Measurements from ENCODE around the gene WDR82. TPM values are rescaled to one million over a fixed set of nuclear protein-coding genes. Genes with fewer than 3 reads are reported as not detected.

WDR82 gene
- polyA plus RNA-seq, 3 donors, result 16.3 to 44.0 (median 40.5) TPM

DNA sequence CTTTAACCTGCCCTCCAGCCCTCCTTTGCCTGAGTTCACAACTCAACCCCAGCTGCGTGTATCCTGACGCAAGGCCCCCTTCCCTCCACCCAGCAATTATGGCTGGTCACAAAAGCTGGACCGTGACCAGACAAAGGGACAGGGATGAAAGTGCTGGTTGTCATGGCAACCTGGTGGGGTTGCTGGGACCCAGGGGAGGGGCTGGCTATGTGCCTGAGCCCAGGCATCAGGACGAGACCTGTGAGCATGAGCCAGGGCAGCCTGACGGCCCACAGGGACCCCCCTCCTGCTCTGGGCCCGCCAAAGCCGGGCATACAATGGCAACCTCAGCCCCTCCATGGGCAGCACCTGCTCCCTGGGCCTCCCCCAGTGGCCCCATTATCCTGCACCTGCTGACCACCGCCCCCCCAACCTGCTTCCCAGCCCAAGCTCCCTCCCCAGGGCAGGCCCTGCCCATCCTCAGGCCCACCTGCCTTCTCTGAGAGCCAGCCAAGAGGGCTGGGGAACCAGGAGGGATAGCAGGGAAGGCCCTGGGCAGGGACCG, 33.2 kb upstream of the WDR82 start:
- WGBS, 3 donors, result 90 to 91% (median 90%) methylated on average over 9 of the region's 9 CpGs

DNA sequence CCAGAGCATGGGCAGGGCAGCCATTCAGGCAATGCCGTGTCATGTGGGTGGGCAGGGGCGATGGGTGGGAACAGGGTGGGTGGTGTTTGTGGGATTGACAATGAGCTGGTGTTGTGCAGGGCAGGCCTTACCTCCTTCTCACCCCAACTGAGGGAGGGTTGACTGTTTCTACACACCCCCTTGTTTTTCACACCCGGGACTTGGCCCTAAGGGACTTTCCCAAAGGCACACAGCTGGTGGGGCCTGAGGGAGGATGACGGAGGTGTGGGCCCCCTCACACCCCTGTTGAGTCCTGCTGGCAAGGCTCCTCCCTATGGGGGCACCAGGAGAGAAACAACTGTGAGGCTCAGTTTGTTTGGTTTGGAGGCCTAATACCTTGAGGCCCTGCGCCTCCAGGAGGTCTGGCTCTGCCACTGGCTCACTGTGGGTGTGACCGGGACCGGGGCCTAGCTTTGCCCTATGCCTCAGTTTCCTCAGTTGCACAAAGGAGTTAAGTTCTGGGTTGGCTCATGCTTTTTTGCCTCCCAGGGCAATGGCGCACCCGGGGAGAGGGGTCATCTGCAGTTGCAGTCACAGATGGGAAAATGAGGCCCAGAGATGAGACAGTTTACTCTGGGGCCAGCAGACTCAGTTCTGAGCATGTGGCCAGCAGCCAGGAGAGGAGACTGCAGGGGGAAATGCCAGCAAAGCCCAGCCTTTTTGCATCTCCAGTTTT, 32.6 kb upstream of the WDR82 start:
- WGBS, 3 donors, result 79 to 82% (median 82%) methylated on average over 9 of the region's 9 CpGs
- no peak overlapping the region for H3K27ac ChIP-seq (ENCODE audit: low read depth, low read length)

More for the DNA sequence above, 33.2 kb upstream of the WDR82 start:
- no peak overlapping the region for H3K27ac ChIP-seq (ENCODE audit: low read depth, low read length)

DNA sequence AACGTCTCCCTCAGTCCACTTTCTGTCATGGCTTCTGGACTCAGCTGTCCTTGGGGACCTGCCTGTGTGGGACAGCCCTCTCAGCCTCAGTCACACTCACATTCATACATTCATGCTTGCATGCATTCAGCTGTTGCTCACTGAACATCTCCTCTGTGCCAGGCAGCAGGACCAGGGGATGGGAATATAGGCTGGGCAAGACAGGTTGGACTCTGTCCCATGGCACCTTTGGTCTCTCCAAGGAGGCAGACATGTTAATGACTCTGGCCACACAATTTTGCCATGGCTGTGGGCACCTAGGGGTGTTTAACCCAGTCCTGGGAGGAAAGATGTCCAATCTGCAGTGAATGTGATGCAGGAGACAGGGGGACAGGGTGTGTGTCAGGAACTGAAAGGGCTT, 29.9 kb upstream of the WDR82 start:
- 50 to 76% (median 59%) methylated on average over 1 of the region's 1 CpG for WGBS, 3 donors
- H3K27ac ChIP-seq (ENCODE audit: low read depth, low read length), result no peak overlapping the region

DNA sequence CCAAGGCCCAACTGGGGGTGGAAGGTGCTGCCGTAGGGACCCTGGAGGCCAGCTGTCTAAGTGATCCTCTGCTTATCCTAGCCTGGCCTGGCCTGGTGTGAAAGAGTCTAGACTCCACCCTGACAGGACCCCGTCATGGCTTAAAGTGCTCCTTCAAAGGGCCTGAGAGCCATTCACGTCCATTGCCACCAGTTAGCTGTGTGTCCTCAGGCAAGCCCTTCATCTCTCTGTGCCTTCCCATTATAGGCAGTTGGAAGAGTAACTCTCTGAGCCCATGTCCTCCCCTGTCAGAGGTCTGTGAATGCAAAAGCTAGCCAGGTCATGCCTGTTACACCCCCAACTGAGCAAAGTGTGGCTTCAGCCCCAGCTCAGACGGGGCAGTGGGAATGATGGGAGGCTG, 28.5 kb upstream of the WDR82 start:
- no peak overlapping the region for H3K27ac ChIP-seq (ENCODE audit: low read depth, low read length)
- 93 to 95% (median 94%) methylated on average over 4 of the region's 4 CpGs for WGBS, 3 donors

DNA sequence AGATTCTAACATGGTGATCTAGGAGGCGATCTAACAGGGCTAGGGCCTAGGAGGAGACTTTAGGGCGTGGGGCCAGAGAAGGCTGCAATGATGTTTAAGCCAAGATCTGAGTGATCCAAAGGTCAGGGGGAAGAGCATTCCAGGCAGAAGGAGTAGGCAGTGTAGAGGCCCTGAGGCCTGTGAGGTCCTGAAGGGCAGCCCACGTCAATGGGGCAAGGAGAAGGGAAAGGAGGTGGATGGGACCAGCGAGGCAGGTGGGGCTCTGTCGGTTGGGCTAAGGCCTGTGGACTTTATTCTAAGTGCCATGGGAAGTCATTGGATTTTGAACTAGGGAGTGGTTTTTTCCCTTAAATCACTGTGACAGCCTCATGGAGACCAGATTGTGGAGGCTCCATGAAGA, 27.5 kb upstream of the WDR82 start:
- 86 to 94% (median 89%) methylated on average over 5 of the region's 5 CpGs for WGBS, 3 donors
- no peak overlapping the region for H3K27ac ChIP-seq (ENCODE audit: low read depth, low read length)

DNA sequence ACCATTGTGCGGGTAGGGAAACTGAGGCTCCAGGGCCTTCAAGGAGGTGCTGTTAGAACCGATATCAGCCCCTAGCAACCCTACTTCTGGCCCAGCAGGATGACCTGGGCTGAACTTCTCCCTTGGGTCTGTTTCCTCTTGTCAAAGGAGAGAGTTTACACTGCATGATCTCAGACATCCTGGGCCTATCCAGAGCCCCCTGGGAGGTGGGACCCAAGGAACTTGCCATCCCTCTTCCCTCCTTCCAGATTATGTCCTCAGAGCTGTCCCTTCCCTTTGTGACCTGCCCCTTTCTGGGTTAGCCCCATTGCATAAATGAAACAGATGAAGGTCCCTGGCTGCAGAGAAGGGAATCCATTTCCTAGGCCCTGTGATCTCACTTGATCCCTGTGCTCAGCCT, 25.4 kb upstream of the WDR82 start:
- H3K27ac ChIP-seq (ENCODE audit: low read depth, low read length), result no peak overlapping the region
- WGBS, 3 donors, result 76 to 93% (median 79%) methylated on average over 2 of the region's 2 CpGs

DNA sequence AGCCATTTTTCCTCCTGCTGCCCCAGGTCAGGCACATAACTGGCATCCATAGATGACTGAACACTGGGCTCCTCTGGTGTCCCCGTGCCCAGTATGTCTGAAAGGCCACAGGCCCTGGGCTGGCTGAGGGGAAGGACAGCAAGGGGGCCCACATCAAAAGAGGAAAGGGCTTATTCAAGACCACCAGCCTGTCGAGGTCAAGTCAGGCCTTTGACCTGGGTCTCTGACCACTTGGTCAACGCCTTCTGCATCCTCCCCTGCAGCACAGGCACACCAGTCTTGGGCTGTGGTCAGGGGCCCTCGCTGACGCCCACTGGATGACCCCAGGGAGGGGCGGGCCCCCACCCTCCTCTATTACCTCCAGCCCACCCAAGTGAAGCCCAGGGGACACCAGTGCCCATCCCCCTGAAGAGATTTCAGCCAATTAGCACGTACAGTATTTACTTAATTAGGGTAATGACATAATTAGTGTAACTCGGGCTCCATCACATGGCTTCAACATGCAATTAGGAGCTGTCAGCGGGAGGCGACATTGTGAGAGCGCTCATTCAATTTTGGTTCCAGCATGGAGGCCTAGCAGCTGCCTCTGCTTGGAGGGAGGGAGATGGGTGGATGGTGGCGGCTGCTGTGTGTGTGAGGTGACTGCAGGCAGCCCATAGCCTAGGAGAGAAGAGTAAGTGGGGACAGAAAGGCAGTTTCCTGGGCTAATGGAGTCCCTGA, 24.1 kb upstream of the WDR82 start:
- WGBS, 3 donors, result 89 to 91% (median 90%) methylated on average over 12 of the region's 12 CpGs
- H3K27ac ChIP-seq (ENCODE audit: low read depth, low read length), result no peak overlapping the region

DNA sequence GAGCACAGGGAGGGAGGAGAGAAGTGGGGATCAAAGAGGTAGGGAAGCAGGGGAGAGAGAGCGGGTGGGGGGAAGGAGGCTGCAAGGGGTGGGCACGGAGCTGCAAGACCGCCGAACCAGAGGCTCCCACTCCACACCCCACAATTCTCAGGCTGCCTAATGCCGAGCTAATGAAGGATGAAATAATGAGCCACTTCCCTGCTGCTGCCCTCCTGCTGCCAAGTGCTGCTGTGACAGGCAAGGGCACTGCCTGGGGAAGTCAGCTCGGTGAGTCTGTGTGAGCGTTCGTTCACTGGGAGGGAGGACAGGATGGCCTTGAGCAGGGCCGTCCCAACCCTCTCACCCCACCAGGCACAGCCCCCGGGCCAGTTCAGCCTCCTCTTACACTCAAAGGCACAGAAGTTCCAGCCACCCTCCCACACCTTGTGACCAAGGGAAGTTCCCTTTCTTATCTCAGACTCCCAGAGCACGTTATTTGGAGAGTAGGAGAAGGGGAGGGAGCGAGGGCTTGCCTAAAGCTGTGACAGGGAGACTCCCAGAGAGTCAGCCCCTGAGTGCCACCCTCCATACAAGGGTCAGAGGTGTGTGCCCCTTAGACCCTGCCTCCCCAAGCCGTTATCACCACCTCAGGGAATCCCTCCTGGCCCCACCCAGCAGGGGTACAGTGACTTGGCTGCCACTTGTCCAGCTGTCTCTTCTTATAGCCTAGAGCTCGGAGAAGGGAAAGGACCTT, 21.6 kb upstream of the WDR82 start:
- H3K27ac ChIP-seq (ENCODE audit: low read depth, low read length), result no peak overlapping the region
- 18 to 25% (median 25%) methylated on average over 13 to 14 of the region's 14 CpGs for WGBS, 3 donors

DNA sequence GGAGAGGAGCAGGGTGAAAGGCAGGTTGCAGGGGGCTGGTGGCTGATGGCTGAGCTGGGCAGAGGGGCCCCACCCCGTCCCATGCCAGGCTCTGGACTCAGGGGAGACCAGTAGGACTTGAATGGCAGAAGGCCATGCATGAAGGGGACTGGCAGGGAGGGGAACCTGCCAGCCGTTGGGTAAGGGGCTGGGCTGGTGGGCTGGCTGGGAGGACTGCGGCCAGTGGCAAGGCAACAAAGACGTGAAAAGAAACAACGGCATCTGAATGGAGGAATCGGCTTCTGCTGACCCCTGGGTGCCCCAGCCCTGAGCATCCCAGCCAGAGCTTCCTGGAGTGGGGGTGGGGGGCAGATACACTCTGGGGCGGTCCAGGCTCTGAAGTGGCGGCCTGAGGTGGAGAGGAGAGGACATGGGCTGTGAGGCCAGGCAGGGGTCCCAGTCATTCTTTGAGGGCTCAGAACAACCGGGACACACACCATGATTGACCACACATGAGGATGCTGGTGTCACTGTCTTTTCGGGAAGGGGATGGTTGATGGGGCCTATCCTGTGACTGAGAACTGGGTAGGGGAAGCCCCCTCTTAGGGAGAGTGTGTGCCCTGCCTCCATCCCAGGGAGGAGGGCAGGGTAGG, 20.9 kb upstream of the WDR82 start:
- WGBS, 3 donors, result 36 to 54% (median 49%) methylated on average over 10 of the region's 10 CpGs

DNA sequence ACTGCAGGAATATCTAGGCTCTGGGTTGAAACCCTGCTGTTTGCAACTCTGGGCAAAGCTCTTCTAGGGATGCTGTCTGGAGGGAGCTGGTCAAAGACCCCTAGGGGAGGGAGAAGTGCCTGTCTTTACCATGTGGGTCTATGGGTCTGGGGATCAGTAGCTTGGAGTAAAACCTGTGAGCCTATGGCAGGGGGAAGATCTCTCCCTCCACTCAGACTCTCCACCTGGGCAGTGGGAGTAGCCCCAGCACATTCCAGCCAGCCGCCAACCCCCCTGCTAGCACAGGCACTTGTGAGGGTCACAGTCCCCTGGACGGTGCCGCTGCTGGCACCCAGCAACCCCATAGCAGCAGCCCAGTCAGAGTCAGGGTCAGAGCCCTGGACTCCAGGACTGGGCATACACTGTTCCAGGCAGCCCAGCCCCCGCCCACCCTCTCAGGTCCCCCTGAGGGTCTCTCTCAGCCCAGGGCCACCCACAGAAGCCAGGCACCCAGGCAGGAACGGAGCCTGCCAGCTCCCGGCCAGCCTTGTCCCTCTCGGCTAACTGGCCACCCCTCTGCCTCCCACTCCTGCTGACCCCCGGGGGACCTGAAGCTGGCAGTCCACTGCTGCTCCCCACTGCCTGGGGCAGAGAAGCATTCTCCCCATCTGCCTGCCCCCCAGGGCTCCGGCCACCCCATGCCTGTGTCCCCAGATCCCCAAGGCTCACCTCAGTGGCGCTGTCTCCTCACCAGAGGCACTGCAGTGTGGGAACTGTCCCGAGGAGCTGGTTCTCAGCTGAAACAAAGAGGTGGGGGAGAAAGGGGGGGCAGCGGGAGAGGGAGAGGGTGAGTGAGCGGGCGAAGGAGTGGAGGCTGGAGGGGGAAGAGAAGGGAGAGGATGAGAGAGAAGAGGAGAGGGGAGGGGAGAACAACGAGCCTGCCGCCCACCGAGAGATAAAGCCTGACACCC, 20.0 kb upstream of the WDR82 start:
- WGBS, 3 donors, result 31 to 46% (median 37%) methylated on average over 17 of the region's 17 CpGs

More for the DNA sequence above, 20.9 kb upstream of the WDR82 start:
- H3K27ac ChIP-seq (ENCODE audit: low read depth, low read length), result no peak overlapping the region

DNA sequence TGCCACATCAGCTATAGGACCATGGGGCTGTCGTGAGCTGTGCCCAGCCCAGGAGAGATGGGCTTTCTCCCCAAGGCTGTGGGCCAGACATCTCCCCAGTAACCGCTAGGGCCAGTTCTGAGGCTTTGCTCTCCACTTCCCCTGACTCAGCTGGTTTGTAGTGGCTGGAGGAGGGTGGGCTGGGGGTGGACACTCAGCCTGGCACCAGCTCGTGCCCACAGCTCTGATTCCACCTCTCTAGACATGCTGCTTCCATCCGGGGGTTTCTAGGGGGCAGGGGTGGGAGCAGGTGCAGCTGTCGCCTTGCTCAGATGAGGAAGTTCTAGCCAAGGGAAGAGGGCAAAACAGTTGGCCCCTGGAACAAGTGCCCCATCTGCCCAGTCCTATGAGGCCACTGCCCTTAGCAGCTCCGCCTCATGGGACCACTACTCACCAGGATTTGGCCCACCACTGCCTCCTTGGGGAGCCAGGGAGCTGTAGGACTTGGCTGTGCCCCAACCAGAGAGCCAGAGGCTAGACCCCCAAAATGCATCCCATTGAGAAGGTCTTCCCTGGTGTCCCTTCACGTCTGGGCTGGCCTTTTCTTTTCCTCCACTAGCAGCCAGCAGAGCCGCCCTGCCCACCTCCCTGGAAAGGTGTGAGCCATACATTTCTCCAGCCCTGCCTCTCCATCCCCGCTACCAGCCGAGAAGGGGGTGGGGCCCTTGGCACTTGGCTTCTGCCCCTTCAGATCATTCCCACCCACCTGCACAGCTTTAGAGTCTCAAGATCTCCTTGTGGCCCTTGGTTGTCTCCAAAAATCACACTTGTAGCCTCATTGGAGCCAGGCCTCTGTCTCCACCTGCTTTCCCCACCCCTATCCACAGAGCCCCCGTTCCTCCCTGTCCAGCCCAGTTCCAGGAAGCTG, 19.0 kb upstream of the WDR82 start:
- WGBS, 3 donors, result 70 to 79% (median 75%) methylated on average over 11 of the region's 11 CpGs
- H3K27ac ChIP-seq (ENCODE audit: low read depth, low read length), result no peak overlapping the region

More for the DNA sequence above, 20.0 kb upstream of the WDR82 start:
- H3K27ac ChIP-seq (ENCODE audit: low read depth, low read length), result no peak overlapping the region

DNA sequence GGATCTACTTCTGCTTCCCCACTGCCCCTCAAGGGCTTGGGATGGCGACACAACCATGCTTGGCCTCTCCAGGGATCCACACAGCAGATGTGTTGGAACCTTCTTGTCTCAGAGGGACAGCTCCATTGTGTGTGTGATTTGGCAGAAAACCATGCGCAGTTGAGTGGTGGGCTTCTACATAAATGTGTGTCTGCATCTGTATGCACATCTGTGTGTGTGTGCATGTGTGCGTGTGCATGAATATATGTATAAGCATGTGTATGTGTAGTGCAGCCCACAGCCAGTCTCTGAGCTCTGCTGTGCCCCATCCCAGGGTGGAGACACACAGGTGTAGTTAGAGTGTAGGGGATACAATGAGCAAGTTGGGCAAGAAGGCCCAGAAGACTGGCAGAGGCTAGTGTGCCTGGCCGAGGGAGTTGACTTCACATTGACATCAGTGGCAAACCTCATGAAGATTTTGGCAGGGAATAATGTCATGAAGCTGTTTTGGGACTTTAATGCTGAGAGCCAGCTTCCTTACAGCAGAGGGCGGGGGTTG, 17.3 kb upstream of the WDR82 start:
- WGBS, 3 donors, result 86 to 94% (median 89%) methylated on average over 5 of the region's 5 CpGs
- no peak overlapping the region for H3K27ac ChIP-seq (ENCODE audit: low read depth, low read length)

DNA sequence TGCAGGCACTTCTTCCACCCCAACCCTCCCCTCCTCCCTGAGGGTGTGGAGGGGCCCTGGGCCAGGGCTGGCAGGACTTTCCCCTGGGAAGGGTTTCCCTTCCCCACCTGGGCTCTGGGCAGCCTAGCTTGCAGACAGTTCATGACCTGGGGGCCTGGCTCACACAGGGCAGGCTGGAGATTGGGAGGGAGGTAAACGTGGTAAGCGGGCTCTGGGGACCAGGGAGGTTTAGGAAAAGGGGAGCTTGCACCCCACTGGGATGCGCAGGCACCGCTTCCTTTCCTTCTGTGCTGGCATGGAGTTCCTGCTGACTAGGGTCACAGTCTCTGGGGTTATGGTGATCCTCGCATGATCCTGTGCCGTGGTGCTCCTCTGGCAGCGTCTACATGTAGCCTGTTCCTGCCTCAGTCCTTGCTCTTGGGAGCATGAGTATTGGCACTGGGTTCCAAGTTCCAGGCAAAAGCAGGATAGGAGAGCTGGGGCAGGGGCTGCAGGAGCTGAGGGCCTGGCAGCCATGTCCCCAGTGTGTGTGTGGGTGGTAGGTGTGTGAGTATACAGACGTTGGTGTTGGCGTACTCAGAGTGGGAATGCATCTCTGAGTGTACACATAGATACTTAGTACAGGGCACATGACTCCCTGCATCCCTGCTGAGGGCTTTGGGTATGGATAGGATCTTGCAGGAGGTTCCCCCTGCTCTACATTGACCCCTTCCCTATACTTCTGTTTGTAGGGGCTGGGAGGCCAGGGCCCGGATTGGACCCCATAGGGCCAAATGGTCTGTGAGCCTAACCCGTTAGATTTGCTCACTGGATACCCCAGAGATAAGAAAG, 16.1 kb upstream of the WDR82 start:
- WGBS, 3 donors, result 83 to 86% (median 84%) methylated on average over 11 of the region's 11 CpGs
- no peak overlapping the region for H3K27ac ChIP-seq (ENCODE audit: low read depth, low read length)

DNA sequence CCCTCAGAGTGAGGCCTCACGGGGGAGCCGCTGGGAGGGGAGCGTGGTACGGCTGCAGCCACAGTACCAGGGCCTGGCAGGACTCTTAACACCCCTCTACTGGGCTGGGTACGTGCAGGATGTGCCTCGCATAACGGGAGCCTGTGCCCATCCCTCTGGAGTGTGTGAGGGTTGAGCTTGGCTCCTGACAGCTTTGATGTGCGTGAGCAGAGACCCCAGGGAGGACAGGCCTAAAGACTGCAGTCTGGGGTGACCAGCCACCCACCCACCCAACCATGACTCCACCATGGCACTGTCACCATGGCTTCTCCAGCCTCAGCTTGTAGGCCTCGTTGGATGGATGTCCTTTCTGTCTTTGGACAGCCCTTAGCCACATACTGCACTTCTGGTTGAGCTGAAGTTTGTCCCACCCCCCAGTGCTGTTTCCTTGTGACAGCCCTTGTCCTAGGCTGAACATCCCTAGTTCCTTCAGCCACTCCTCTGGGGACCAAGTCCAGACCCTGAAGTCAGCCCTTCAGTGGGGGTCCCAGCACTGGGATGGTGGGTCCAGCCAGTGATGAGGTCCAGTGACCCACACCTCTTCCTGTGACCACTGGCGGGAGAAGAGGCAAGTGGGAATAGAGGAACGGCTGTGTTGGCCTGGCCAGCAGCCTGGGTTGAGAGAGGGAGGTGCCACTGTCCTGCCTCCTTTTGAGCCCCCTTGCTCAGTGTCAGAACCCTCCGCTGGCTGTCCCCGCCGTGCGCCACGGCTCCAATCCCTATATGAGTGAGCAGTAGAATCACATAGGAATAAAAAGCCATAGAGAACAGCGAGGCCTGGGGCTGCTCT, 15.3 kb upstream of the WDR82 start:
- H3K27ac ChIP-seq (ENCODE audit: low read depth, low read length), result no peak overlapping the region
- WGBS, 3 donors, result 85 to 90% (median 90%) methylated on average over 16 to 17 of the region's 17 CpGs

Measured in adipose tissue (tissue), 3 donors.